ENCODE results near the gene BCL11A.

BCL11A gene

DNA sequence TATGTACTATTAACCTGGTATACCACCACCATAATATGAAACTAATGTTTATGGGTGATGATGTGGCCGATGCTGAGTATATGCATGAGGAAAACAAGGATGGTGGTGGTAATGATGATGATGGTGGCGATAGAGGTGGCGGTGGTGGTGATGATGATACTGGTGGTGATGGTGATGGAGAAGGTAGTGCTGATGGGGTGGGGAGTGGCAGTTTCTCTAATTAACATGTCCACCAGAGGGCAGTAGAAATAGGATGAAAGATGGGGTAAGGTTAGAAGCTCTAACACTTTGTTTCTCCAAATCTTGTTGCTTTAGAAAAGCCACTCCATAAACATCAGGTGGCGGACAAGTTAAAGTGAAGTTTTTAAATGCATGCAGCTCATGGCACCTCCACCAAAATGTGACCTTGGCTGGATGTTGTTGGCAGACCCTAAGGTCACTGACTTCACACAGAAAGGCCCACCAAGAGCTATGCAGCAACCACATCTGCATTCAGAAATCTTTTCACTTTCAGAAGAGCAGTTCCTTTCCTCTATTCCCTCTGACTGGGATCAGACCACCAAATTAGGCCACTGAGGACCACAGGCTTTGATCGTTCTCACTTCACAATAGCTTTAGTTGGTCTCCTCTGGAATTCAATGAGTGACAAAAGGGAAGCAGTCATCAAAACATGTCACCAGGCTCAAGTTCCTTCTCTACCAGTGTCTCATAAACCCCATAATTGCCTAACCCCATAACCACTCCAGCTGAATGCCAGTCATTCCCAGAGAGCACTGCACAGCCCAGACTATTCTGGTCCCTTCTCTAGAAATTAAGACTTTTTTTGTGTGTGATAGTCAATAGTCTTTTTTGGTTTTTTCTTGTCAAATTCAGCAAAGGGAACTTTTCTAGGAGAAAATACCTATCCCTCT, 7.5 kb upstream of the BCL11A start:
- H3K4me3 ChIP-seq (ENCODE audit: low read length) = no peak overlapping the region
- TF ChIP-seq CTCF (IDR thresholded peaks at IDR 0.05; ENCODE audit: insufficient read depth, low read depth, low read length, missing control alignments) = peak; percentile 71
- peak; percentile 66 for DNase-seq (ENCODE audit: low read depth)

DNA sequence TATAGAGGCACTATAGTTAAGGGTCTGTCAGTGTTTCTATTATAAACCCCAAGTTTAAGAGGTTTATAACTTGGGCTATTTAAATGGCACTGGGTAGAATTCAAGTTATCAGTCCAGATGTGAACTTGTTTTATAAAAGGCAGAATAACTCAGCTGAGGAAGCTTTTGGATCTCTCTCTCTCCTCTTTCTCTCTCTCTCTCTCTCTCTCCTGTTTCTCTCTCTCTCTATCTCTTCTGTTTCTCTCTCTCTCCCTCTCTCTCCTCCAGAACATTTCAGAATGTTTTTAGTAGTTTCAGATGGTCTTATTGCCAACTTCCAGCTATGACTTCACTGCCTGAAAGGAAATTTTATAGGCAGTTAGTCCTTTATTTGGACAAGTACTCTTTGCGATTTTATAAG, 6.4 kb upstream of the BCL11A start:
- no peak for TF ChIP-seq CTCF (IDR thresholded peaks at IDR 0.05; ENCODE audit: insufficient read depth, low read depth, low read length, missing control alignments)
- H3K4me3 ChIP-seq (ENCODE audit: low read length) = no peak overlapping the region
- DNase-seq (ENCODE audit: low read depth) = no peak

DNA sequence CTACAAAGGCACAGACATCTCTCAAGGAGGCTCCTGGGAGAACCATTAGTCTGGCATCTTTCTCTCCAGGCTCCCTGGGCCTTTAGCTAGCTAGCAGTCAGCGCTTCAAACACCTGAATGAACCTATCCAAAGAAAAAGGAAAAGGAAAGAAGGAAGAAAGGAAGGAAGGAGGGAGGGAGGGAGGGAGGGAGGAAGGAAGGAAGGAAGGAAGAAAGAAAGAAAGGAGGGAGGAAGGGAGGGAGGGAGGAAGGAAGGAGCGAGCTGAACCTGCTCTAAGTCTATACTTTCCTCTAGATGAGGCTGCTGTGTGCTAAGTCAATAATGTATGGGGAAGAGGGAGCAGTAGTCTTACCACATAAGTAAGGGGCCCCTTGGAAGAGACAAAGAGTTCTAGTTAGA, 5.1 kb upstream of the BCL11A start:
- DNase-seq (ENCODE audit: low read depth) = no peak
- H3K4me3 ChIP-seq (ENCODE audit: low read length) = no peak overlapping the region
- no peak for TF ChIP-seq CTCF (IDR thresholded peaks at IDR 0.05; ENCODE audit: insufficient read depth, low read depth, low read length, missing control alignments)

GRCh38 chr2:60557486-60557864, 4.0 kb upstream of the BCL11A start:
- no peak for TF ChIP-seq CTCF (IDR thresholded peaks at IDR 0.05; ENCODE audit: insufficient read depth, low read depth, low read length, missing control alignments)
- no peak for DNase-seq (ENCODE audit: low read depth)
- H3K4me3 ChIP-seq (ENCODE audit: low read length) = no peak overlapping the region

GRCh38 chr2:60556576-60557485, 3.4 kb upstream of the BCL11A start:
- no peak for DNase-seq (ENCODE audit: low read depth)
- TF ChIP-seq CTCF (IDR thresholded peaks at IDR 0.05; ENCODE audit: insufficient read depth, low read depth, low read length, missing control alignments) = no peak
- peak overlapping the region; percentile 24 for H3K4me3 ChIP-seq (ENCODE audit: low read length)

DNA sequence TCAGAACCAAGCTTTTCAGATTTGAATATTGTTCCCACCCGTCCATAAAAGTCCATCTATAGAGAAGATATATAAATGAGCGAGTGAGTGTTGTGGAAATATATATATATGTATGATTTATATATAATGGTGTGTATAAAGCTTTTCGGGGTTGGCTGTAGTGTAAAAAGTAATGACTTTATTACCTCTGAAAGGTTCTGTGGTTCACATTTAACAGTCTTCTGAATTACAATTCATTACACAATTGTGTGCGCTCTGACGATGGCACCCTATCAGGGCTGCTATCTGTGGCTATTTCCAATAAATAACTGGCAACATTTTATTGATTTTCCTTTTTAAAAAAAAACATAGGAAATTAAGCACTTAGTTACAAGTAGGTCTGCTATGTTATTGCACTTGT, 2.7 kb upstream of the BCL11A start:
- DNase-seq (ENCODE audit: low read depth) = no peak
- no peak for TF ChIP-seq CTCF (IDR thresholded peaks at IDR 0.05; ENCODE audit: insufficient read depth, low read depth, low read length, missing control alignments)
- H3K4me3 ChIP-seq (ENCODE audit: low read length) = no peak overlapping the region

Data from epithelial cell of esophagus (primary cell).